HG03378 (cell line): ENCODE data around the gene NEIL1.
"Not testable (repeated sequence)": the region's sequence is repeated elsewhere in the genome, so short reads cannot be mapped to it uniquely, and the experiment has no call there.

Experiments
- ATAC-seq: cut with Tn5 transposase; IDR thresholded peaks from one replicate; pipeline ENCODE4 v1.9.1; 2021; ENCODE audit warnings: mild to moderate bottlenecking, moderate library complexity; ENCODE audit not compliant: unreplicated experiment

Gene NEIL1

DNA sequence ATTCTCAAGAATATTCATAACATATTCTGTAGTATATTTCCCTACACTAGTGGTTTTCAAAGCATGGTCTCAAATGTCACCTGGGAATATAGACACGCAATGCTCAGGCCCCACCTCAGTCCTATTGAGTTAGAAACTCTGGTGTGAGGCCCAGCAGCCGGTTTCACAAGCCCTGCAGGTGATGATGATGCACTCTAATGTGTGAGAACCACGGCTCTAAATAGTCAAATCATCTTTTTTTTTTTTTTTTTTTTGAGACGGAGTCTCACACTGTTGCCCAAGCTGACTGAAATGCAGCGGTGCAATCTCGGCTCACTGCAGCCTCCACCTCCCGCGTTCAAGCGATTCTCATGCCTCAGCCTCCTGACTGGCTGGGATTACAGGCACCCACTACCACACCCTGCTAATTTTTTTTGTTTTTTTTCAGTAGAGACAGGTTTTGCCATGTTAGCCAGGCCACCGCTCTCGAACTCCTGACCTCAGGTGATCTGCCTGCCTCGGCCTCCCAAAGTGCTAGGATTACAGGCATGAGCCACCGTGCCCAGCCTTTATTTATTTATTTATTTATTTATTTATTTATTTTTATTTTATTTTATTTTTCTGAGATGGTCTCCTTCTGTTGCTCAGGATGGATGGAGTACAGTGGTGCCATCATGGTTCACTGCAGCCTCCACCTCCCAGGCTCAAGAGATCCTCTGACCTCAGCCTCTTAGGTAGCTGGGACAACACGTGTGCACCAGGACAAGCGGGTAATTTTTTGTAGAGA is 13.0 kb upstream of the NEIL1 start:
- not testable (repeated sequence) for ATAC-seq

DNA sequence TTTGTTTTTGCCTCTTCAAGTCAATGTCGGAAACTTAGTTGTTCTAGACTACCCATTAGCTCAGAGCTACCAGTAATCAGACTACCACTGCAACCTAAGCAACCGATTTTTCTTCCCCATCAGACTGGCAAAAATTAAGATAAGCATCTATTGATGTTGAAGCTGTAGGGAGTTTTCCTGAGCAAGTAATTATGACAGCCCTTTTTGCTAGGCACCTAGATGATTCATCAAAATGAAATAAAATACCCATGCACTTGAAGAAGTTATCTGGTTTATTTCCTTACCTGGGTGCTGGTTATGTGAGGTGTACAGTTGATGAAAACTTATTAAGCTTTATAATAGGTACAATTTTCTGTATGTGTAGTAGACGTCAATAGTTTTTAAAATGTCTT is 11.5 kb upstream of the NEIL1 start:
- ATAC-seq = no peak

DNA sequence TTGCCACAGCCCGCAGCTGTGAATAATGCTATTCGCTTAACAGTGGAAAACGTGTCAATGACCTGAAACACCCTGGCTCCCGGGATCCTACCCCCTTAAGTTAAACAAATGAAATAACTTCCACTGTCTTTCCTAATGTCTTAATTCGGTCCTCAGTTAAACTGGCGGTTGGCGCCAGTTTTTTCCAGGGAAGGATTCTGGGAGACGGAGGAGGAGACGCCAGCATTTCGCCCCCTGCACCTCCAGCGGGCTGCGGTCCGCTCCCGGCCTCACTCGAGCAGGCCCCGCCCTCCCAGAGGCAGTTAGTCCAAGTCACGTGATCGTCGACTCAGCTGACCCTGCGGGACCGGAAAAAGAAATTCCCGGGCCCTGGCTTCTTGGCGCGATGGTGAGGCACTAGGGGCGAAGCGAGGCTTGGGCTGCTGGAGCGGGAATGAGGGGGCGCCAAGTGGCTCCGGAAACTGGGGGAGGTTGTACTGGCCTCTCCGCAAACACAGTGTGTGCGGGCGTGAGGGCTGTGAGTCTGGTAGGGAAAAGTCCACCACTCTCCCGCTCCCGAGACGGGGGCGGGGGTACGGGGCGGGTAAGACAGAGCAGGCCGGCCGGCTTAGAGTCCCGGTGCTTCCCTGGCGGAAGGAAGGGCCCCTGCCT is 11.0 kb upstream of the NEIL1 start, which contains the start of gene COMMD4:
TSS of gene COMMD4 (plus strand) at position 359 of the 651 bp plus-strand sequence. CDS start at position 386, 27 bp downstream.
- no peak for ATAC-seq

GRCh38 chr15:75338661-75339240 is 8.1 kb upstream of the NEIL1 start:
- ATAC-seq = no peak

- no peak for ATAC-seq
These were observed 7.2 kb upstream of the NEIL1 start for GRCh38 chr15:75339531-75340240.

DNA sequence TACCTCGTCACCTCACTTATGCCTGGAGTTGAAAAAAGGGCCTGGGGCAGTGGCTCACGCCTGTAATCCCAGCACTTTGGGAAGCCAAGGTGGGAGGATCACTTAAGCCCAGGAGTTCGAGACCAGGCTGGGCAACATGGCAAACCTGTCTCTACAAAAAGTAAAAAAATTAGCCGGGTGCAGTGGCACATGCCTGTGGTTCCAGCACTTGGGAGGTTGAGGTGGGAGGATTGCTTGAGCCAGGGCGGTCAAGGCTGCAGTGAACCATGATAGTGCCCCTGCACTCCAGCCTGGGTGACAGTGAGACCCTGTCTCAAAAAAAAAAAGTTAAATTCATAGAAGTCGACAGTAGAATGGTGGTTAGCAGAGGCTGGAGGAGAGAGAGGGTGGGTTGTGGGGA is 4.6 kb upstream of the NEIL1 start:
- ATAC-seq = no peak

DNA sequence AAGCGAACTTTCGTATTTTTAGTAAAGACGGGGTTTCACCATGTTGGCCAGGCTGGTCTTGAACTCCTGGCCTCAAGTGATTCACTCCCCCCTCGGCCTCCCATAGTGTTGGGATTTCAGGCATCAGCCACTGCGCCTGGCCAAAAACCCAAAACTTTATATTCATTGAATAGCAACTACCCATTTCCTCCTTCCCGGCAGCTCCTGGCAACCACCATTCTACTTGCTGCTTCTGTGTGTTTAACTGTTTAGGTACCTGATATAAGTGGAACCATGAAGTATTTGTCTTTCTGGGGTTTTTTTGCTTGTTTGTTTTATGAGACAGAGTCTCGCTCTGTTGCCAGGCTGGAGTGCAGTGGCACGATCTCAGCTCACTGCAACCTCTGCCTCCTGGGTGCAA is 2.9 kb upstream of the NEIL1 start:
- not testable (repeated sequence) for ATAC-seq

- ATAC-seq = no peak
These were observed 589 bp downstream of the NEIL1 start for GRCh38 chr15:75347222-75348033.

DNA sequence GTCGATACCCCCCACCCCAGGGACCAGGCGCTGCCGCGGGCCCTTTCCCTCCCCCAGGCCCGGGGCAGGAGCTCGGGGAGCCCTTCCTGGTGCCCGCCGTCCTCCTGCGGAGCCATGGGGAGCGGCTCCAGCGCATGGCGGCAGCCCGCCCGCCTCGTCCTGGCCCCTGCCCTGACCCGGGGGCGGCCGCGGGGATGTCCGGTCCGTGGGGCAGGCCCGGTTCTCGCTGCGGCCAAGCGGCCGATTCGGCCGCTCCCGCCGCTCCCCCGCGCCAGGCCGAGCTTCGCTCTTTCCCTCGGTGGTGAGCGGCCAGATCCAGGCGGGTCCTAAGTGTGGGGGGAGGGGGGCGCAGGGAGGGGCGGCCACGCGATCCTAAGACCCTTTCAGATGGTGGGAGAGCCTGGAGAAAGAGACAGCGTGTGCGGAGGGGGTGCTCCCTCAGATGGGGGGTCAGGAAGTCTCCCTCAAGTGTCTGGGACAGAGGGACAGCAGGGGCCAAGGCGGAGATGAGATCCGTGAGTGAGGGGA is 1.3 kb downstream of the NEIL1 start:
- no peak for ATAC-seq

DNA sequence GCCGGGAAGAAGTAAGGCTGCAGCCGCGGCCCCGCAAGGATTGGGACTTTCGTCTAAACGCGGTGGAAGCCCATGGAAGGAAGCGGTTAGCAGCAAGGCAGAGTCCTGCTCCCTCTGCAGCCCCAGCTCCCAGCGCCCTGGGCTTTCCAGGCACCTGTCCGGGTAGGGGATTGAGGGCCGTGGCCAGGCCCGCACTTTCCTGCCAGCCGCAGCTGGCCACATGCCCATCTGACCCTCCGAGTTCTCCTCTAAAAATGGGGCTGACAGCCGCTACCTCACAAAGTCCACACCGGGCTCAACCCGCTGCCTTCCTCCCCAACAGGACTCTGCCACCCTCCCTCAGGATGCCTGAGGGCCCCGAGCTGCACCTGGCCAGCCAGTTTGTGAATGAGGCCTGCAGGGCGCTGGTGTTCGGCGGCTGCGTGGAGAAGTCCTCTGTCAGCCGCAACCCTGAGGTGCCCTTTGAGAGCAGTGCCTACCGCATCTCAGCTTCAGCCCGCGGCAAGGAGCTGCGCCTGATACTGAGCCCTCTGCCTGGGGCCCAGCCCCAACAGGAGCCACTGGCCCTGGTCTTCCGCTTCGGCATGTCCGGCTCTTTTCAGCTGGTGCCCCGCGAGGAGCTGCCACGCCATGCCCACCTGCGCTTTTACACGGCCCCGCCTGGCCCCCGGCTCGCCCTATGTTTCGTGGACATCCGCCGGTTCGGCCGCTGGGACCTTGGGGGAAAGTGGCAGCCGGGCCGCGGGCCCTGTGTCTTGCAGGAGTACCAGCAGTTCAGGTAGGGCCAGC is 1.9 kb downstream of the NEIL1 start:
- ATAC-seq = no peak

- ATAC-seq = not testable (repeated sequence)
These were observed 2.5 kb downstream of the NEIL1 start for GRCh38 chr15:75349351-75349669.

DNA sequence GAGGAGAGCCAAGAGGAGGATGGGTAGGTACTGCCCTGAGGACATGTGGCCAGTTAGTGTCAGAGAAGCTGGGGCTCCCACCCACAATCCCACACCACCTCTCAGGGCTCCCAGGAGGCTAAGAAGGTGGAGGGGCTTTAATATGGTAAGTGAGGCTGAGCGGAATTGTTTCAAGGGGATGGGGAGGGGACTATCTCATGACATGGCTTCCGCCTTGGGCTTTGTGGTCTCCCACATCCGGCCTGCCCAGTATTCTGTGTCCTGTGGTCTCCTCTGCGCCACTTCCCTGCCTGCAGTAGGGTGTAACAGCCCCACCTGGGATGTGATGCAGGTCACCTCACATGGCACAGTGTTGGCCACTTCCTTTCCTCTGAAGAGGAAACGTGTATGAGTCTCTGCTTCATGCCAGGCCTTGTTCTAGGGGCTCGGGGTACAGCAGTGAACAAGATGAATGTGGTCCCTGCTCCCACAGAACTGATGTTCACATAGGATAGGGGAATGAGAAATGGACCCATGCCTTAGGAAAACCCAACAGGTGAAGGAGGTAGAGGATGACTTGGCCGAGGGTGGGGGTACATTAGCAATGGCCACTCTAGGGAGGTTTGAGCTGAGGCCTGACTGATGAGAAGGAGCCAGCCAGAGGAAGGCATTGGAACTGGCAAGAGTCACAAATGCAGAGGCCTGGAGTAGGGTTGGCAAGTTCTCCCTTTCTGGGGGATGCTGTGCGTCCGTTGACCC is 3.2 kb downstream of the NEIL1 start:
- peak; percentile 40 for ATAC-seq

DNA sequence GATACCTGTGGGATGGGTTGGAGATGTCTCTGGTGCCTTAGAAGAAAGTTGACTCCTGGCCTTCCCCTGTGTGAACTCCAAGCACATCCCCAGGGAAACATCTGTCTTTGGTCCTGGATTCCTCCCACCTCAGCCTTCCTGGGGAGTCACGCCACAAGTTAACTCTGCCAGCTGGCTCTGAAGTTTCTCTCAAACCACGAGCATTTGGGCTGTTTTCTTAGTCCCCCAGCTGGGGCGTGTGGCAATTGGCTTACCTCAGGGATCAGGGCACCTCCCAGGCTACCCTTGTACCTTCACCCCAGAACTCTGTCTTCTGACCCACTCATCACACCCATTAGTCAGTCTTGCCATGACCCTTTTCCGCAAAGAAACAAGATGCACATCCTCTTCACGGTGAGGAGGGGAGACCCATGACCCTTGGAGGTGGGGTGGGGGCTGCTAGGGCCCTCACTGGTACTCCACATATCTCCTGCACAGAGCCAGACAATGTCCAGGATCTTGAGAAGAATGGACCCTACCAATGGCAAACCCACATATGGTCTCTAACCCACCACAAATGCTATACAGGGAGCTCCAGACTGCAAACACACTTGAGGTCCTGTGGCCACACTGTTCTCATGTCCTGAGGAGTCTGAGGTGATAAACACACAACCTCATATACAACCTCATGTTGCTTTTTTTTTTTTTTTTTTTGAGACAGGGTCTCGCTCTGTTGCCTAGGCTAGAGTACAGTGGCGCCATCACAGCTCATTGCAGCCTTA is 3.9 kb downstream of the NEIL1 start:
- no peak for ATAC-seq

GRCh38 chr15:75352186-75353080 is 5.6 kb downstream of the NEIL1 start:
- ATAC-seq = no peak

DNA sequence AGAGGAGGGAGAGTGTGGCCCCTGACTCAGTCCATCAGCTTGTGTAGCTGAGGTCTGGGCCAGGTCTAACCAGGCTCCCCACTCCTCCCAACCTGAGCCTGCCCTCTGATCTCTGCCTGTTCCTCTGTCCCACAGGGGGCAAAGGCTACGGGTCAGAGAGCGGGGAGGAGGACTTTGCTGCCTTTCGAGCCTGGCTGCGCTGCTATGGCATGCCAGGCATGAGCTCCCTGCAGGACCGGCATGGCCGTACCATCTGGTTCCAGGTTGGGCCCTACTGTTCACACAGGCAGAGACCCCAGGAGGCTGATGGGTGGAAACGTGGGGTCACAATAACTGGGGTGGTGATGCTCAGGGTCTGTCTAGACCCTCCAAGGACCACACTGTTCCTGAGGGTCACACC is 6.8 kb downstream of the NEIL1 start:
- no peak for ATAC-seq

- no peak for ATAC-seq
These were observed 7.6 kb downstream of the NEIL1 start for GRCh38 chr15:75354454-75354853.

GRCh38 chr15:75355369-75355768 is 8.5 kb downstream of the NEIL1 start:
- ATAC-seq = no peak
